ENCODE data around the gene NHSL2.
A peak's percentile ranks its signal among the peaks of the same experiment; 100 is the strongest.

Gene NHSL2

GRCh38 chrX:72018277-72019112 lies 107.8 kb downstream of the NHSL2 start:
- peak; percentile 64 to 75 for DNase-seq (ENCODE audit: low read depth in 2 of 2)

GRCh38 chrX:72019487-72019886 lies 108.8 kb downstream of the NHSL2 start:
- DNase-seq (ENCODE audit: low read depth in 2 of 2), result no peak

GRCh38 chrX:72020204-72020603 lies 109.6 kb downstream of the NHSL2 start:
- DNase-seq (ENCODE audit: low read depth in 2 of 2), result no peak

DNA sequence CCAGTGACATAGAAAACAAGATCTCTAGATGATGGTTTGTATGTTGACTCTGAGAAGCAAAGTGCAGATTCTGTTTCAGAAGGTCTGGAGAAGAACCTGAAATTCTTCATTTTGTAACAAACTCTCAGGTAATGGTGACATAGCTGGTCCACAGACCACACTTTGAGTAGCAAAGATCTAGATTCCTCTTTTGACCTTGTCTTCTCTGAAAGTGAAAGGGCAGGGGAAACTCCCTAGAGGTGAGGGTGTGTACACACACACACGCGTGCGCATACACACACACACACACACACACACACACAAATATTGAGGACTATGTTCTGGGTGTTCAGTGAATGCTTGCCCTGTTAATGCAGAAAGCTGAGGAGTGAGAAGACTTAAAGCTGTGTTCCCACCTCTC lies 110.1 kb downstream of the NHSL2 start:
- DNase-seq (ENCODE audit: low read depth in 2 of 2), result no peak

DNA sequence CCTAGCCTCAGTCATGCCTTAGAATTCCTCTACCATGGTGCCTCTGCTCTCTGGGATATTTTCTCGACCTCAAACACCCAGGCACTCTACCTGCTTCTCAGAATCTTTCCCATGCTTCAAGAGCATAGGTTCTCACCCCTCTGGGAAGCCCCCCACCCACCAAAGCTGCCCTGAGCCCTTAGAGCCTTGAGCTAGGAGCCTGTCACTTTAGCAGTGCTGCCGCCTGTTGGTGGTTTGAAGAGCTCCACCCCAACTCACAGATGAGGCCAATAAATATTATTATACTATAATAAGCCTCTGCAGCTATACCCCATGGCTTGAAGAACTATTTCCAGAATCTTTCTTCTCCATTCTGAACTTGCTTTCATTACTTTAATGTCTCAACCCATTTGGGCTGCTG lies 111.3 kb downstream of the NHSL2 start:
- DNase-seq (ENCODE audit: low read depth in 2 of 2), result no peak

- no peak for DNase-seq (ENCODE audit: low read depth in 2 of 2)
These were observed 112.4 kb downstream of the NHSL2 start for GRCh38 chrX:72023071-72023470.

DNA sequence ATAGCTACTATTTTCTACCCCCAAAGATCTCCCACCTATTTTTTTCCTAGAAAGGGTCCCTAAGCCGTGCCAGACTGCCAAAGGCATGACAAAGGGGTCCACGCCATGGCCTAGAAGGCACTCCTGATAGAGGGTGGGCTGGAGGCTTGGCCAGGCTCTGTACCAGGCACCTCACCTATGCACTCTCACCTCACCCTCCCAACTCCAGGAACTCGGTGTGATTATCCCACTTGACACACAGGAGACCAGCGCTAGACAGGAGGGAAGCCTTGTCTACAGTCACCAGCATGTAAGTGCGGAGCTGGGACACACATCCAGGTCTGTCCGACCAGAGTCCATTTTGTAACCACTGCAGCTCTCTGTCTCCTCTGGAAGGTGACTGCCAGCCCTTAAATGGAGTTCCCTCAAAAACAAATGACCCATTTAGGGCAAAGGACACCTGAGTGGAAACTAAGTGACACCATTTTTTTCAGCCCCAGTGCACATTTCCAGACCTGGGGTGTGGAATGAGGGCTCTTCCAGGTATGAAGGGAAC lies 114.7 kb downstream of the NHSL2 start:
- DNase-seq (ENCODE audit: low read depth in 2 of 2), result no peak

GRCh38 chrX:72026341-72027023 lies 115.8 kb downstream of the NHSL2 start:
- no peak for DNase-seq (ENCODE audit: low read depth in 2 of 2)

- DNase-seq (ENCODE audit: low read depth in 2 of 2), result no peak
These were observed 116.6 kb downstream of the NHSL2 start for GRCh38 chrX:72027024-72027913.

DNA sequence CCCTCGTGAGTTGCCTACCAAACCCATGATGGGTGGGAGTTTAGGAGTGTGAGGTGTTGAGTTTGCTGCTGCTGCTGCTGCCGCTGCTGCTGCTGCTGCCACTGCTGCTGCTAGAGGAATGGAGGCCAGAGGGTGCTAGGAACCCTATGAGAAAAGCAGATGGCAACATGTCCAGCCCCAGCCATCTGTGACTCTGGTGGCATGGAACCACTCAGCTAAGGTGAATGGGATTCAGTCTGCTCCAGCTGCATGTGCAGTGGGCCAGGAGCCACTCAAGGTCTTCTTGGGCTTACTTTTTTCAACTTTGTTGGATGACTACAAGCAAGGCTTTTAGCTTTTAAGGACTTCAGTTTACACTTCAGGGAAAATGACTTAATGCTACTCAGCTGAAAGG lies 117.3 kb downstream of the NHSL2 start:
- DNase-seq (ENCODE audit: low read depth in 2 of 2), result no peak

- no peak for DNase-seq (ENCODE audit: low read depth in 2 of 2)
These were observed 118.2 kb downstream of the NHSL2 start for GRCh38 chrX:72028701-72029470.

DNA sequence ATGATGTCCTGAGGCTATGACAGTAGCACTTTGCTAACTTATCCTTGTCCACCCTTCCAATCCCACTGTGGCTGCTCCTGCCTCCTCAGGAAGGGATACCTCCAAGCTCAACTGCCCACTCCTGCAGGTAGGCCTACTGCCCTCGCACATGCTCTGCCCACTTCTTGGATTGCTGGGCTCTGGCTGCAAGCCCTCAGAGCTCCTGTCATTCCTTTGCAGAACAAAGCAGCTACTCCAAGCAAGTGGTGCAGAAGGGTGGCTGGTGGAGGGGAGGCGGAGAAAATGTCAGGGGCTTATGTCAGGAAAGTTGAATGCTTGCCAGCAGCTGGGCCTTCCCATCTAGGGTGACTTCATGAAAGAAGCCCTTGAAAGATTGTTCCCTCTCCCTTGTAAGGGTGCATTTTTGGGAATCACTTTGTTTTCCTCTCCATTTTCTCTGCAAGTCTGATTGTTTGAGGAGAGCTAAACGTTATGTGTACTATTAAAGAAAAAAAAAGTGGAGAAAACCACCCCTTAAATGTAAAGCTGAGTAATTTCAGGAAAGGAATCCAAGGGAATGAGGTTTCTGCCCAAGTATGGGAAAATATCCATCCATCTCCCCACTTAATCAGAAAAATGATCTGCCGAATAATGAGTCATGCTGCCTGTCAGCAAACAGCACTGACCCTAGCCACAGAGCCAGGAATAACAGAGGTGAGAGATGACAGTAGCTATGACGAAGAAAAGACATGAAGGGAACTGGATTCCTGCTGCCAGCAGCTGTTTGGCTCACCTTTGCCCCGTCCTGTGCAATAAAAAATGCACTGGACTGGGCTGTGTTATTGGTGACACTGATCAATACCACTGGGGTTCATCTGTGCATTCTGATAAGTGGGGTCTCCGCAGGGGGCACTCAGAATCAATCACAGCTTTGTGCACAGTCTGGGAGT lies 119.1 kb downstream of the NHSL2 start:
- peak; percentile 75 to 79 for DNase-seq (ENCODE audit: low read depth in 2 of 2)

GRCh38 chrX:72030431-72030830 lies 119.8 kb downstream of the NHSL2 start:
- no peak for DNase-seq (ENCODE audit: low read depth in 2 of 2)

DNA sequence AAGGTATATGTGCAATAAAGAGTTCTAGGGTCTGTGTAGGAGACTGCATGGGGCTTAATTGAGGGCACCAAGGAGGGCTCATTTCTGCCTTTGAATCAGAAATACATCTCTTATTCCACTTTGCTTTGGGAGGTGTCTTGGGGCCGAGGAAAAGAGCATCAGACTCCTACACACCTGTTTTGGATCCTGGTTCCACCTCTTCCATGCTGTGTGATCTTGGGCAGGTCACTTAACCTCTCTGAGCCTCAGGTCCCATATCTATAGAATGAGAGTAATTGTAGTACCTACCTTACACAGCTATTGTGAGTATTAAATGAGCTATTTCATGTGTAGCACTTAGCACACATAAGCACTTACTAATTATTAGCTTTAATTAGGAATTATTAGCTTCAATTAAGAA lies 120.5 kb downstream of the NHSL2 start:
- no peak for DNase-seq (ENCODE audit: low read depth in 2 of 2)

DNA sequence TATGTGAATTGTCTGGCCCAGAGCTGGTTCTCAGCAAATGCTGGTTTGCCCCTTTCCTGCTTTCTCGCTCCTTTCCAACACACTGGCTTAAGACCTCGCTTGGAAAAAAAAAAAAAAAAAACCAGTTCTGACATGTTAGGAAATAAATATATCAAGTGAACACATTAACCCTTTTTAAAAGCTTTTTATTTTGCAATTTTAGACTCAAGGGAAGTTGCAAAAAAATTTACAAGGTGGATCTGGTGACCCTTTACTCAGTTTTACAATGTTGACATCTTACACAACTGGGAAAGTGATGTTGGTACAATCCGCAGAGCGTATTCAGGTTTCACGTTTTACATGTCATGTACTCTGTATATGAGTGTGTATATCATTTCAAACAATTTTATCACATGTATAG lies 121.0 kb downstream of the NHSL2 start:
- DNase-seq (ENCODE audit: low read depth in 2 of 2), result no peak

DNA sequence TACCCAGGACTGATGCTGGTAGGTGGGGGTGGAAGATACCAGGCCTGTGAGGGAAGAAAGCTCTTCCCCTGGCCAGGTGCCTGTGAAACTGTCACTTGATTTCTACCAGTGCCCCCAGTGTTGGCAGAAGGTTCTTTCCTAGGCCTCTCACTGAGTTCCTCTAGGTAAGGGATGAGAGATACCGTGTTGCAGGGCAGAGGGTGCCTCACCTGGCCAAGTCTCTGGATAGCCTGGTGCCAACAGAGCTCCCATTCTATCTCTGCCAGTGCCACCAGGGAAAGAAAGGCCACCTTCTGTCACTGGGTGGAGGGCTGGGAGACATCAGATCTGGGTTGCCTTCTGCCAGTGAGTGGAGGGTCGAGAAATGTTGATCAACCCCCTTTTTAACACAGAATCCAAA lies 127.0 kb downstream of the NHSL2 start:
- no peak for DNase-seq (ENCODE audit: low read depth in 2 of 2)

GRCh38 chrX:72038016-72038415 lies 127.4 kb downstream of the NHSL2 start:
- DNase-seq (ENCODE audit: low read depth in 2 of 2), result no peak

DNA sequence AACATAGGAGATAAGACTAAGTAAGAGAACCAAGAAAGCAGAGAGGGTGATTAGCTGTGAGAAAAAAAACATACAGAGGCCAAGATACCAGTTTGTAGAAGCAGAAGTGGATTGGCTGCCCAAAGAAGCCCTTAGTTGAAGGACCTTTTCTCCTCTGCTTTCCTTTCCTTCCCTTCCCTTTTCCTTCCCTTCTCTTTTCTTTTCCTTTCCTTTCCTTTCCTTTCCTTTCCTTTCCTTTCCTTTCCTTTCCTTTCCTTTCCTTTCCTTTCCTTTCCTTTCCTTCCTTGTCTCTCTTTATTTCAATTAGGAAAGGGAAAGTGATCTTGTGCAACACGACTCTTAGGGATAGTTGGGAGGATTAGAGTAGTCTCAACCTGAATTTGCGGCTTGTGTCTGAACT lies 128.2 kb downstream of the NHSL2 start:
- no peak for DNase-seq (ENCODE audit: low read depth in 2 of 2)

DNA sequence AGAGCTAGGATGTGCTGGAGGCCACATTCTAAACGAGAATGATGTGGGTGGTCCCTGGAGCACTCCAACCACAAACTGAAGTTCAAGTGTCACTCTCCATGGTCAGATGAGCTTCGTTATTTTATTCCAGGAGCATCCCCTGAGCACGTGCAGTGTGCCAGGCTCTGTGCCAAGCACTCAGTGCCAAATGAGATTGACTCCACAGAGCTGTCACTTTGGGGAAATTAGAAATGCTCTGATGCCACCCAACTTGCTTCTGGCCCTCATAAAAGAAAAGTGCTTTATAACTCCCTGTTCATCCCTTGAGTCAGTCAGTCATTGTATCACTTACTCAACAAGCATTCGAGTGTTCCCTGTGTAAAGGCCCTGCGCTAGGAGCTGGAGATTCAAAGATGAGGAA lies 129.9 kb downstream of the NHSL2 start:
- DNase-seq (ENCODE audit: low read depth in 2 of 2), result no peak

DNA sequence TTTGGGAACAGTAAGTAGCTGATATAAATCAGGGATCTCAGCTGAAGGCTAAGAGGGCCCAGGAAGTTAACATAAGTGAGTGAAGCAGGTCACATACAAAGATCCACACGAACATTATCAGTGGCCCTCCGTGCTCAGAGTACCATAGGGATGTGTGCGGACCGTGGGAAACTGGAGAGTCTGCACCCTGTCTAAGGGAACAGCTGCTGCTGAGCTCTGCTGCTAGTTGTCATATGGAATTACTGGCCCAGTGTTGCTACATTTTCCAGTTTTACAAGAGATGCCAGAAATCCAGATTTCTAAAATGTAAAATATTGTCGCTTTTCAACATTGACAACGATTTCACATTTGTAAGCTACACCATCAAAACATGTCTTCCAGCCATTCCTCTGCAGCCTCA lies 130.5 kb downstream of the NHSL2 start:
- DNase-seq (ENCODE audit: low read depth in 2 of 2), result no peak
